Measurements from ENCODE around the gene IL12RB1. TPM values are rescaled to one million over a fixed set of nuclear protein-coding genes. Genes with fewer than 3 reads are reported as not detected.
A peak's percentile ranks its signal among the peaks of the same experiment; 100 is the strongest.

IL12RB1 gene
- total RNA-seq, 1 donor from 2014 or later = not detected

DNA sequence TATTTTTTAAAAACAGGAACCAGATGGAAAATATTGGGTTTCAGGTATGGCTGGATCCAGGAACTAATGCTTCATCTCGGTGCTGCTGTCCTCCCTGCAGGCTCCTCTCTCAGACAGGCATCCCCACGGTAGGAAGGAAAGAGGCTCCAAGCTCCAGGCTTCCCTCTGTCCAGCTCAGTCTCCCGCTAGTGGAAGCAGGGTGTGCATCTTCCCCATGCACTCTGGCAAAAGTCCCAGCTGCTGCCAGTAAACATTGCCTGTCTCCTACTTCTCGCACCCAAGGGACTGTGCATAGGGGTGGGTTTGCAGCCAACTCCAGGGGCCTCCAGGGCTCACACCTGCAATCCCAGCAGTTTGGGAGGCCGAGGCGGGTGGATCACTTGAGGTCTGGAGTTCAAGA, 29.2 kb downstream of the IL12RB1 start:
- no peaks in the 10 kb centered on the region for H3K9me3 Mint-ChIP-seq (ENCODE audit: low read depth)
- TF ChIP-seq, protein P1, sequence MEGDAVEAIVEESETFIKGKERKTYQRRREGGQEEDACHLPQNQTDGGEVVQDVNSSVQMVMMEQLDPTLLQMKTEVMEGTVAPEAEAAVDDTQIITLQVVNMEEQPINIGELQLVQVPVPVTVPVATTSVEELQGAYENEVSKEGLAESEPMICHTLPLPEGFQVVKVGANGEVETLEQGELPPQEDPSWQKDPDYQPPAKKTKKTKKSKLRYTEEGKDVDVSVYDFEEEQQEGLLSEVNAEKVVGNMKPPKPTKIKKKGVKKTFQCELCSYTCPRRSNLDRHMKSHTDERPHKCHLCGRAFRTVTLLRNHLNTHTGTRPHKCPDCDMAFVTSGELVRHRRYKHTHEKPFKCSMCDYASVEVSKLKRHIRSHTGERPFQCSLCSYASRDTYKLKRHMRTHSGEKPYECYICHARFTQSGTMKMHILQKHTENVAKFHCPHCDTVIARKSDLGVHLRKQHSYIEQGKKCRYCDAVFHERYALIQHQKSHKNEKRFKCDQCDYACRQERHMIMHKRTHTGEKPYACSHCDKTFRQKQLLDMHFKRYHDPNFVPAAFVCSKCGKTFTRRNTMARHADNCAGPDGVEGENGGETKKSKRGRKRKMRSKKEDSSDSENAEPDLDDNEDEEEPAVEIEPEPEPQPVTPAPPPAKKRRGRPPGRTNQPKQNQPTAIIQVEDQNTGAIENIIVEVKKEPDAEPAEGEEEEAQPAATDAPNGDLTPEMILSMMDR (IDR thresholded peaks at IDR 0.05) = no peak
- H3K4me3 Mint-ChIP-seq (ENCODE audit: unreplicated experiment) = no peak overlapping the region
- H3K27ac Mint-ChIP-seq (ENCODE audit: unreplicated experiment) = peak overlapping the region; percentile 78
- H3K36me3 Mint-ChIP-seq (ENCODE audit: low read depth) = no peaks in the 10 kb centered on the region
- no peak for DNase-seq (ENCODE audit: low spot score)
- H3K4me1 Mint-ChIP-seq (ENCODE audit: low read depth) = peaks cover 26% of the 10 kb centered on the region
- H3K27me3 Mint-ChIP-seq (ENCODE audit: low read depth) = no peaks in the 10 kb centered on the region

DNA sequence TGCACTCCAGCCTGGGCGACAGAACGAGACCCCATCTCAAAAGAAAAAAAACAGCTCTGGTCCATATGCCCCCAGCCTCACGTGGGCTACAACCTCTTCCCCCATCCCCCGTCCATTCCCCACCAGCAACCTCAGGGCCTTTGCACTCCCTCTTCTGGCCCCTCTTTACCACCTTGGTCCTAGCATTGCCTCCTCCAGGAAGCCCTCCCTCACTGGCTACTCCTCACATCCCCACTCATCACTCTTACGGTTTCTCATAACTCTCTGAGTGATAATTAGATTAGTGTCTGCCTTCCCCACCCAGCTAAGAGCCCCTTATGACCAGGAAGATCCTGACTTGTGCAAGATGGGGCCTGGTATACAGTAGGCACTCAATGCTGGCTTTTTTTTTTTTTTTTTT, 30.8 kb downstream of the IL12RB1 start:
- TF ChIP-seq, protein P1 (IDR thresholded peaks at IDR 0.05) = no peak
- Mint-ChIP-seq H3K27me3 (ENCODE audit: low read depth) (no peaks in the 10 kb centered on the region), H3K4me1 (ENCODE audit: low read depth) (peaks cover 30% of the 10 kb centered on the region), H3K9me3 (ENCODE audit: low read depth) (no peaks in the 10 kb centered on the region), H3K36me3 (ENCODE audit: low read depth) (no peaks in the 10 kb centered on the region), H3K27ac (ENCODE audit: unreplicated experiment) (no peak overlapping the region), H3K4me3 (ENCODE audit: unreplicated experiment) (no peak overlapping the region)
- no peak for DNase-seq (ENCODE audit: low spot score)

DNA sequence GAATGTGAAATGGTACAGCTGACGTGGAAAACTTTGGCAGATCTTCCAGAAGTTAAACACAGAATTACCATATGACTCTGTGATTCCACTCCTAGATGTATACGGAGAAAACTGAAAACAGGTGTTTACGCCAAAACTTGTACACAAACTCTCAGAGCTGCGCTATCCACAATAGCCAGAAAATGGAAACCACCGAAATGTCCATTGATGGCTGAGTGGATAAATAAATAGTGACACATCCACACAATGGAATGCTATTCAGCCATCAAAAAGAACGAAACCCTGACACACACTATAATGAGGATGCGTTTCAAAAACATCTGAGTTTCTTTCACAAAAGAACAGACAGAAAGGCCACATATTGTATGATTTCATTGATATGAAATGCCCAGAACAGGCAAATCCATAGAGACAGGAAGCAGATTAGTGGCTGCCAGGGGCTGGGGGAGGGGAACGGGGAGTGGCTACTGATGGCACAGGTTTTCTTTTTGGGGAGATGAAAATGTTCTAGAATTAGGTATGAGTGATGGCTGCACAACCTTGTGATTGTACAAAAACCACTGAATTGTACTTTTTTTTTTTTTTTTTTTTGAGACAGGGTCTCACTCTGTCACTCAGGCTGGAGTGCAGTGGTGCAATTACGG, 33.0 kb downstream of the IL12RB1 start:
- TF ChIP-seq, protein P1 (IDR thresholded peaks at IDR 0.05) = no peak
- peaks cover 37% of the 10 kb centered on the region for H3K4me1 Mint-ChIP-seq (ENCODE audit: low read depth)
- peak overlapping the region; percentile 24 for H3K27ac Mint-ChIP-seq (ENCODE audit: unreplicated experiment)
- H3K9me3 Mint-ChIP-seq (ENCODE audit: low read depth) = no peaks in the 10 kb centered on the region
- no peaks in the 10 kb centered on the region for H3K36me3 Mint-ChIP-seq (ENCODE audit: low read depth)
- H3K4me3 Mint-ChIP-seq (ENCODE audit: unreplicated experiment) = no peak overlapping the region
- H3K27me3 Mint-ChIP-seq (ENCODE audit: low read depth) = no peaks in the 10 kb centered on the region
- DNase-seq (ENCODE audit: low spot score) = no peak

DNA sequence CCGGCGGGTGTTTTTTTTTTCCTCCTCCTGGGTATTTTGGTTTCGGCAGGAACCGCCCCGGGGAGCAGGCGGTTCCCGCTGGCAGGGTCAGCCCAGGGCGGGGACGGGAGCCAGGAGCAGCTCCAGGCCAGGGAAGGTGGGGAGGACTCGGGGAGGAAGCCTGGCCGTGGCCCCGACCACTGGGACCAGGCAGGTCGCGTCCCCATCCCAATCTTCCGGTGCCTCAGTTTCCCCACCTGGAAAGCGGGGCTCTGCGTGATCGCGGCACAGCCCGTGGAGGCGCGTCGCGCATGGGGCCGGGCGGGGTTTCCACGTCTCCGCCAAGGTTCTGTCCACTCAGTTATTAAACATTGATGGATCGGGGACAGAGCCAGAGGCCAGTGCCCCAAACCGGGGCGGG, 34.8 kb downstream of the IL12RB1 start:
- no peak overlapping the region for H3K4me3 Mint-ChIP-seq (ENCODE audit: unreplicated experiment)
- no peaks in the 10 kb centered on the region for H3K27me3 Mint-ChIP-seq (ENCODE audit: low read depth)
- H3K4me1 Mint-ChIP-seq (ENCODE audit: low read depth) = peaks cover 29% of the 10 kb centered on the region
- DNase-seq (ENCODE audit: low spot score) = no peak
- no peaks in the 10 kb centered on the region for H3K9me3 Mint-ChIP-seq (ENCODE audit: low read depth)
- no peak overlapping the region for H3K27ac Mint-ChIP-seq (ENCODE audit: unreplicated experiment)
- TF ChIP-seq, protein P1 (IDR thresholded peaks at IDR 0.05) = no peak
- no peaks in the 10 kb centered on the region for H3K36me3 Mint-ChIP-seq (ENCODE audit: low read depth)

DNA sequence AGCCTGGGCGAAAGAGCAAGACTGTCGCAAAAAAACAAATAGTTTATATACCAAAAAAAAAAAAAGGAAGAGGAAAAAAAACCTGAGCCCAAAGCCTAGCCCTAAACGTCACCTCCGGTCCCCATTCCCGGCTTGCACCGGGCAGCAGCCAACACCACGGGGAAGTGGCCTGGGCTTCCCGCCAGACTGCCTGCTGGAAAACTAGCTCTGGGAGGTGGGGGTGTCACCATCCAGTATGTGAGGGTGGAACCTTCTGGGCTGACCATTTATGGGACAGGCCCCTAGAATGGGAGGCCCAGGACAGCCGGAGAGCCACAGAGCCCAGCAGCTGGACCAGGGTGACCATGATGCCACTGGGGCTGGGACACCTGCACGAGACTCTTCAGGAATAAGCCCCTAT, 37.3 kb downstream of the IL12RB1 start:
- TF ChIP-seq, protein P1 (IDR thresholded peaks at IDR 0.05) = no peak
- Mint-ChIP-seq H3K36me3 (ENCODE audit: low read depth) (no peaks in the 10 kb centered on the region), H3K9me3 (ENCODE audit: low read depth) (no peaks in the 10 kb centered on the region), H3K4me1 (ENCODE audit: low read depth) (peaks cover 51% of the 10 kb centered on the region), H3K27me3 (ENCODE audit: low read depth) (no peaks in the 10 kb centered on the region), H3K4me3 (ENCODE audit: unreplicated experiment) (no peak overlapping the region), H3K27ac (ENCODE audit: unreplicated experiment) (no peak overlapping the region)
- no peak for DNase-seq (ENCODE audit: low spot score)

Measured in chondrocyte (in vitro differentiated cells).